HG02852 (cell line): ENCODE results near the gene DCBLD2.

Experiments
- ATAC-seq: cut with Tn5 transposase; IDR thresholded peaks from one replicate; pipeline ENCODE4 v1.9.1; 2021; ENCODE audit warnings: mild to moderate bottlenecking, moderate library complexity; ENCODE audit not compliant: unreplicated experiment

The DCBLD2 gene

GRCh38 chr3:98797905-98798304, 103.6 kb downstream of the DCBLD2 start:
- ATAC-seq: no peak

DNA sequence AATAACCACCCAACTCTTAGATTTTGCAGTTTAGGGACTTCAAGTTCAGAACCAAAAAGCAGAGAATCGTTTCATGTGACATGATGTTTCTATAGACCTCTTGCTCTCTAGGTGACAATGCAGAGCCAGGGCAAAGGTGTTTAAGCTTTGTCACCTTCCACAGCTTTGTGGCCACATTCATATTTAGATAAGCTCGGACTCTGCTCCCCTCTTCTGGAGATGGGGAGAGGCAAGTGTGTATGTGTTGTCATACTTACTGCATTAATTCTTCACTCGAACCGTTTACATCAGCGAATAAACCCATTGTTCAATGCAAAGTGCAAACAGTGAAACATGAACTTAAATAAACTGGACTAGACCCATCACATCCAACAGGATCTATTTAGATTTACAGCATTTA, 105.2 kb downstream of the DCBLD2 start:
- no peak for ATAC-seq

- no peak for ATAC-seq
Observed at GRCh38 chr3:98793971-98794370, 107.5 kb downstream of the DCBLD2 start.

DNA sequence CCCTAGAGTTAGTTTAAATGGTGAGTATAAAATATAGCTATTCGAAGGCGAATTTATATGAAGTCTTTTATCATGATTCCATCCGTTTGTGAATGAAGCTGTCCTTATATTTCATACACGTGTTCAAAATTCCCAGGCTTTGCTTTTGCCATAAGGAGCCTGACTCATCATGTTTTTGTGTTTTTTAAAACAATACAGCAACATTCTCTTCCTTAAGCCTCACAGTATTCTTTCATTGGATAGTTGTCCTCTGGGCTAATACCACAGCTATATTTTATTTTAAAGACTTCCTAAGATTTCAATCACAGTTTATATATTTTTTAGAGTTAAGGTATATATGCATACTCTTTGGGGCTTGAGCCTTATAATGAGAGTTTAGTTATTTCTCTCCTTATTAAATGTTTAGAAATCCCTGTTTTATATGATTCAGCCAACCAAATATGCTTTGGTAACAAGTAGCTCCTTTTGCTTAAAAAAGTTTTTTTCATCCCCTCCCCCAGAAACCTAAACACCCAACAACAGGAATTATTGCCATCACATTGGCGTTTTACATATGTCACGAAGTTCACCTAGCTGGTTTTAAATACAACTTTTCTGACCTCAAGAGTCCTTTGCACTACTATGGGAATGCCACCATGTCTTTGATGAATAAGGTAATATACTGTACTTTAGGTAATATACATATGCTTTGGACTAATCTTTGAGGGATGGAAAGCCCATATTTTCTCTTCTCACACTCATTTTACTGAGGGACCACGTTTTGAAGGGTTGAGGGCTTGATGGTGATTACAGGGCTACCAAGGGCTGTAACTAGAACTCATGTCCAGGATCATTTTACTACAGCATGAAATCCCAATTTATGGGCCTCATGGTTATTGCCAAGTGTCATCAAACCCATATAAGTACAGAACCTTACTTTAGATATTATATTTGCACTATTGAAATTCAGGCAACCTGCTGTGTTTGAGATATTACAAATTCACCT, 109.9 kb downstream of the DCBLD2 start:
- ATAC-seq: no peak

GRCh38 chr3:98788651-98789050, 112.8 kb downstream of the DCBLD2 start:
- ATAC-seq: no peak

DNA sequence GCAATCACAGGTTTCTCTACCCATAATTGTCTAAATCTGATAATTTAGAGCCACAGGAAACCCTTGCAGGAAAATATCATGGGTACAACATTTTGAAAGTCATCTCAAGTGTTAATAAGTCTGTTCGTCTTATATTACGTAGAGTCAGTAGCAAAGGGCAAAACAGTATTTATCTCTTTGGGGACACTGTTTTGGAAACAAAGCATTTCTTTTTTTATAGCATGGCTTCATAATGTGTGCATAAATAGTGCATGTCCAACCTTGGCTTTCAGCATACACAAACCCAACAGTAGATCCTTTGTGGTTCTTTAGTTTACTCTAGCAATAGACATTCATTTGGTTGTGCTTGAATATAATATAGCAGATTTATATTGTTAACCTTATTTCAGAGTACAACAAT, 114.3 kb downstream of the DCBLD2 start:
- ATAC-seq: no peak

DNA sequence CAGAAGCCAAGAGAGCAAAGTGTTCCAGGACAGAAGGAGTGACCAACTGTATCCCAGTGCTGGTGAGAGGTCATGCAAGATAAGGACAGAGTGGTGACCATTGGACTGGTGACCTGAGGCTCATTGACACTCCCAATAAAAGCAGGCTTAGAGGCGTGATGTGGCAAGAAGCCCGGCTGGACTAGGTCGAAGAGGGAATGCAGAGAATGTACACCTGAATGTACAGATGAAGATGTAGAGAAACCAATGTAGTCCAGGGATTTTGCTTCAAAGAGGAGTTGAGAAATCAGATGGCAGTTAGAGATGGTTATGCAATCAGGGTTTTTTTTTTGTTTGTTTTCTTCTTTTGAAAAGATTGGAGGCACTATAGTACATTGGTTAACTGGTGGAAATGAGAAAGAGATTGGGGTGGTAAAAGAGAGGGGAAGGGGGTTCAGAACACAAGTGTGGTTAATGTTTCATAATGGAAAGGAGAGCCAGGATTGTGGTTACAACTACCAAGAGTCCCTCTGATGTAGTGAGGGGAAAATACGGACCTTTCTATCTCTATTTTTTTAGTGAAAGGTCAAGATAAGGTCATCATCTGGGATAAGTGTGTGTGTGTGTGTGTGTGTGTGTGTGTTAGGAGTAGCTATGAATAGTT, 115.0 kb downstream of the DCBLD2 start:
- no peak for ATAC-seq

DNA sequence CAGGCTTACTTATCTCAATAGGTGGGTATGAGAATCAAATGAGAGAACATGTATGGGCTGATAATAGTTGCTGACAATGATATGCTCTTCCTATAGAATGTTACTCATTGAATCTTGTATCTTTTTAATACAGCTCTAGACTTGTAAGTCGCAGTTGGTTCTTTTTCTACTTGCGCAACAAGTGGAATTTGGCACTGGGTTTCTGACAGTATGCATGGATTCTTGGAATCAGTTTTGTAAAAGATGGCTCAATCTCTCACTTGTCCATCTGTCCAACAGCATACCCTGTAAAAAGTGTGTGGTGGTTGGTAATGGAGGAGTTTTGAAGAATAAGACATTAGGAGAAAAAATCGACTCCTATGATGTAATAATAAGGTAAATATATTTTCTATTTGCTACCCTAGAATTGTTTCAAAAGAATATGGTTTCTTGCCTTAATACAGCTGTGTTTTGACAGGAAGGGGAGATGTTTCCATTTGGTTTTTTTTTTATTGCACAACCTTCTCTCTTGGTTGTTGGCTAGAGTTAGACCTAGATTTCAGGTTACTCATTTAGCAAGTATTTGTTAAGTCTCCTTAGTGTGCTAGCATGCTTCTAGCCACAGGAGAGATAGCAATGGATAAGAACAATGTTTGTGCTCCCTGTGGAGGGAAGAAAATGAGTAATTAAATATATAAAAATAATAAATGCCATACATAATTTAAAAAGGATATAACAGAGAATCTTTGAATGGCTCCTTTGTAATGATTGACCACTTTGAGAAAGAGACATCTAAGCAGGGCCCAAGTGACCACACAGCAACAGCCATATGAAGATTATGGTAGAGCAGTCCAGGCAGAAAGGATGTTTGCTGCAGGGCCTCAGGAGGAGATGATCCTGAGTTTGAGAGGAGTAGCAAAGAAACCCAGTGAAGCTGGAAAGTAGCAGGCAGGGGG, 116.6 kb downstream of the DCBLD2 start:
- ATAC-seq: no peak

- no peak for ATAC-seq
Observed at GRCh38 chr3:98784042-98784441, 117.5 kb downstream of the DCBLD2 start.

DNA sequence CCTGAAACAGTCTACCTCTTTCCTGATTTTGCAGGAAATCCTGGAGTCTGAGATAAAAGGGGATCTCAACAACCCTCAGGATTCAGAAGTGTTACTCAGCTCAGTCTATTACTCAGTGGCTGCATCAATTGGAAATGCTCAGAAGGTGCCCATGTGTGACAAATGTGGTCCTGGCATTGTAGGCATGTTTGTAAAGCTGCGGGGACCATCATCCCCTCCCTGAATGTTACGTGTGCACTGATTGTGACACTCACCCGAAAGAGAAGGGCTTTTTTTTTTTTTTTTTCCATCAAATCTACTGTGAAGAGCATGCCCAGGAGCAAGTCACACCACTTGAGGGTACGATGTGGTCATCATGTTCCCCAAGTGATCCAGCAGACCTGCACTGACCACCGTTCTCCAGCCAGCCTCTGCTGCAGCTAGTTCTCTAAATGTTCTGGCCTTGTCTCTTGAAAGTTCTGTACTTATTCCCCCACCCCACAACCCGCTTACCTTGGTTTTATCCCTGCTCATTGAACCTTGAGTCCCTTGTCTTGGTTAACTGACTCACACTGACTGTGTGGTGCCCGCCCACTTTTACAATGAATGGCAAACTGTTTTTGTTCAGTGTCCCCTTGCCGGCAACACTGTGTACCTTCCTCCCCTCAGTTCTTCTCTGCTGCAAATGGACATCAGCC, 118.5 kb downstream of the DCBLD2 start:
- ATAC-seq: peak; percentile 50

DNA sequence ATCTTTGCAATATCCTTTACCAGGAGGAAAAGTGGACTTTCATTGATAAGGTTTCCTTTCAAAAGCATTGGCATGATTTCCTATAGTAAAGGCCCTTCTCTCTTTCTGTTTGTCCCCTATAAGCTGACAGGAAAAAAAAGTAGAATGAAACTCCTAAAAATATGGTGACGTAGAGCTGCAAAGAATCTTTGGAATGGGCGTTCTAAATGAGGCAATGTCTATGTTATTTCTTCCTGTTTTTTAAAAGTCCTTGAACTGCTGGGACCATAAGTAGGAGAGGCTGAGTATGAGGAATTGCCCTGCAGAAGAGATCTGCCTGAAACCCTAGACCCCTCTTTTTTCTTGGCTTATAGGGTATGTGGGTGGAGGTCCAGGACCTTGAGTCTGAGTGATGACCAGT, 121.2 kb downstream of the DCBLD2 start:
- ATAC-seq: no peak

GRCh38 chr3:98779541-98780335, 121.8 kb downstream of the DCBLD2 start:
- ATAC-seq: no peak

DNA sequence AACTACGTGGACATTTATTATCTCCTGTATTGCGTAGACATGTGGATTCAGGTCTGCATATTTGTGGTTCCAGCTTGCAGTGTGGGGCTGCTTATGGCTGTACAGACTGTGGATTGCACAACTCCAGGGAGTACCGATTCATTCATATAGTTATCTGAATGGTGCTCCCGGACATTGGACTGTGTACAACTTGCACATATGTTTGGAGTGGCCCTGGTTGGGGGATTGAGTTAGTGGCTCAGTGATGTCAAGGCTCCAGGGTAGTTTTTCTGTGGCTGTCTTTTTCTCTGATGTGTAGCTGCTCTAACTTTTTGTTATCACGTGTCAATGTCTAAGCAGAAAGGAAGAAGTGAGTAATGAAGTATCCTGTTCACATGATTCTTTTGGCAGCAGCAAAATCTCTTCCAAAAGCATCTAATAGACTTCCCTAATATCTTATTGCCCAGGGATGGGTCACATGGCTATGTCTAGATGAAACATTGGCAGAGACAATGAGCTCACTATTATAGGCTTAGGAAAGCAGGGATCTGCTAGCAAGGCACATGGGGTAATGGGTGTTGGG, 122.6 kb downstream of the DCBLD2 start:
- ATAC-seq: no peak

DNA sequence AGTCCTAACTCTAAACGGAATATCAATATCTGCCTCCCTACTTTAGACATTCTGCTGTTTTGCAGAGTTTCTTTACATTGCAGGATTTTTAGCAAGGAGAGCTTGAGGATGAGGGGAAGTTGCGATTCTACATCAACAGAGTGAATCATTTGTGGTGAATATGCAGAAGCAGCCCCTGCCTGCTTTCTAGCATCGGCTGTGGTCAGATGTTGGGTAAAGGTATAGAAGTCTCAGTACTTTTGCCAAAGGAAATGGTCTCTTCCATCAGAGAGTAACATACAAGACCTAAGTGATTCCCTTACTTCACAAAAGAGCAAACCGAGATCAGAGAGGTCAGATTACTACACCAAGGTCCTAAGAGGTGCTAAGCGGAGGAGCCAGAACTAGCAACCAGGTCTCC, 123.1 kb downstream of the DCBLD2 start:
- ATAC-seq: no peak

- no peak for ATAC-seq
Observed at GRCh38 chr3:98777801-98778220, 123.7 kb downstream of the DCBLD2 start.

DNA sequence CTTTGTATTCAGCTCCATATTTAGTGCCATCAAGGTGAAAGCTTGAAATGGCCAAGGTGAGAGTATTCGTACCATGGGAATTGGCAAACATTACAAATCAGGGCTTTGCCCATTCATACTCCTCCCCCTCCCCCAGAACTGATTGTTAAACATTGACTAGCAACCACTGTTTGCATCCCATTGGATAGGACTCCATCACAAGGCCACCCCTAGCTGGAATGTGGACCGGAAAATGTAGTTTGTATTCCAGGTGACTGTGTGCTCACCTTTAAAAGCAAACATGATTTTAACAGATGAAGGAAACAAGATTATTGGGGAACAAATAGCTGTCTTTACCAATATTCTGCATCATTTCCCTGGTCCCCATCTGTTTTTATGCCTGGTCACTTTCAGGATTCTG, 124.2 kb downstream of the DCBLD2 start:
- no peak for ATAC-seq

GRCh38 chr3:98776140-98776493, 125.4 kb downstream of the DCBLD2 start:
- ATAC-seq: peak; percentile 19

GRCh38 chr3:98775459-98776139, 125.9 kb downstream of the DCBLD2 start:
- peak; percentile 42 for ATAC-seq

- ATAC-seq: no peak
Observed at GRCh38 chr3:98772022-98772421, 129.5 kb downstream of the DCBLD2 start.
